Calu3 (cell line): Measurements from ENCODE around the gene ADGRL4. TPM values are rescaled to one million over a fixed set of nuclear protein-coding genes. Genes with fewer than 3 reads are reported as not detected.

Source experiments
- BruUV-seq: library from RNA; stranded (reverse); fragments of 400-500 nt; replicated peaks from 2 replicates; lab custom pipeline; 2021; lab: Mats Ljungman, UMichigan
- CTCF ChIA-PET: fragments of 300-600 bp; sonication (Branson Sonifier 250); formaldehyde crosslinking; loops from one replicate; lab custom pipeline; 2022; ENCODE audit warnings: antibody characterized with exemption; lab: Charles Lee
- DNase-seq: peaks from one replicate; pipeline ENCODE4 v3.0.0; 2022
- H3K27ac Mint-ChIP-seq: one replicate; pipeline ENCODE4 v1.8.0; 2022; ENCODE audit warnings: mixed read lengths; ENCODE audit not compliant: unreplicated experiment
- H3K27me3 Mint-ChIP-seq: one replicate; pipeline ENCODE4 v1.8.0; 2022; ENCODE audit warnings: mixed read lengths; ENCODE audit not compliant: unreplicated experiment
- H3K36me3 Mint-ChIP-seq: one replicate; pipeline ENCODE4 v1.8.0; 2022; ENCODE audit warnings: mild to moderate bottlenecking, moderate library complexity, mixed read lengths; ENCODE audit not compliant: insufficient read depth, unreplicated experiment
- H3K4me1 Mint-ChIP-seq: one replicate; pipeline ENCODE4 v1.8.0; 2022; ENCODE audit warnings: mild to moderate bottlenecking, low read depth, mixed read lengths; ENCODE audit not compliant: unreplicated experiment
- H3K4me3 Mint-ChIP-seq: one replicate; pipeline ENCODE4 v1.8.0; 2022; ENCODE audit warnings: mild to moderate bottlenecking, low read depth, moderate library complexity, mixed read lengths; ENCODE audit not compliant: unreplicated experiment
- H3K9me3 Mint-ChIP-seq: one replicate; pipeline ENCODE4 v1.8.0; 2022; ENCODE audit warnings: low read depth, mixed read lengths; ENCODE audit not compliant: unreplicated experiment
- intact Hi-C: fragments of 100-400 bp; cut with micrococcal nuclease; formaldehyde crosslinking; loops from one replicate; pipeline ENCODE4 v1.10.0; 2022; ENCODE audit not compliant: unreplicated experiment
- total RNA-seq: library from RNA; stranded (reverse); gene quantifications from 2 replicates; pipeline ENCODE4 v1.2.3, GENCODE V29; 2022
- TF ChIP-seq, protein P1 (sequence below): fragments of 200-600 bp; IDR thresholded peaks from one replicate; pipeline ENCODE4 v1.8.0; 2022; ENCODE audit warnings: antibody characterized with exemption; ENCODE audit not compliant: unreplicated experiment

ADGRL4 gene
- total RNA-seq, 1 experiment from 2014 or later, result not detected

DNA sequence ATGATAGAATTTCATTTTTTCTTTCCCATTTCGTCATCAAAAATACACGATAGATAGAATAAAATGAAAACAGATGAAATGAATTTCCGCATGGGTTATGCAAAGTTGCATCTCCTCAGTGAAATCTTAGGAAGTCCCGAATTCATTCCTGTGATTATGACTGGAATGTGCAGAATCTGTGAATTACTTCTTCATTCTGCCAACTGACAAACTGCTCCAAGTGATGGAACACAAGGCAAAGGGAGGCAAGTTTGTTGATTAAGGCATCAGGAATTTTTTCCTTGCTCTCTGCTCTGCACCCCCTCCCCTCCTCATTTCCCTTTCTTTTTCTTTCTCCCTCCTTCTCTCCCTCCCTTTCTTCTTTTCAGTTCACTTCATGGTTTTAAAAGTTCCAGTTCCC, 37.0 kb upstream of the ADGRL4 start:
- Mint-ChIP-seq H3K9me3 (no peaks in the 10 kb centered on the region), H3K4me1 (no peaks in the 10 kb centered on the region), H3K36me3 (no peaks in the 10 kb centered on the region), H3K4me3 (no peak overlapping the region), H3K27ac (no peak overlapping the region), H3K27me3 (no peaks in the 10 kb centered on the region)
- TF ChIP-seq, protein P1, sequence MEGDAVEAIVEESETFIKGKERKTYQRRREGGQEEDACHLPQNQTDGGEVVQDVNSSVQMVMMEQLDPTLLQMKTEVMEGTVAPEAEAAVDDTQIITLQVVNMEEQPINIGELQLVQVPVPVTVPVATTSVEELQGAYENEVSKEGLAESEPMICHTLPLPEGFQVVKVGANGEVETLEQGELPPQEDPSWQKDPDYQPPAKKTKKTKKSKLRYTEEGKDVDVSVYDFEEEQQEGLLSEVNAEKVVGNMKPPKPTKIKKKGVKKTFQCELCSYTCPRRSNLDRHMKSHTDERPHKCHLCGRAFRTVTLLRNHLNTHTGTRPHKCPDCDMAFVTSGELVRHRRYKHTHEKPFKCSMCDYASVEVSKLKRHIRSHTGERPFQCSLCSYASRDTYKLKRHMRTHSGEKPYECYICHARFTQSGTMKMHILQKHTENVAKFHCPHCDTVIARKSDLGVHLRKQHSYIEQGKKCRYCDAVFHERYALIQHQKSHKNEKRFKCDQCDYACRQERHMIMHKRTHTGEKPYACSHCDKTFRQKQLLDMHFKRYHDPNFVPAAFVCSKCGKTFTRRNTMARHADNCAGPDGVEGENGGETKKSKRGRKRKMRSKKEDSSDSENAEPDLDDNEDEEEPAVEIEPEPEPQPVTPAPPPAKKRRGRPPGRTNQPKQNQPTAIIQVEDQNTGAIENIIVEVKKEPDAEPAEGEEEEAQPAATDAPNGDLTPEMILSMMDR, result no peak
- BruUV-seq, result no TSS peak
- no peak for DNase-seq
- CTCF ChIA-PET, result no interaction called here
- intact Hi-C loops, result no loop called here

DNA sequence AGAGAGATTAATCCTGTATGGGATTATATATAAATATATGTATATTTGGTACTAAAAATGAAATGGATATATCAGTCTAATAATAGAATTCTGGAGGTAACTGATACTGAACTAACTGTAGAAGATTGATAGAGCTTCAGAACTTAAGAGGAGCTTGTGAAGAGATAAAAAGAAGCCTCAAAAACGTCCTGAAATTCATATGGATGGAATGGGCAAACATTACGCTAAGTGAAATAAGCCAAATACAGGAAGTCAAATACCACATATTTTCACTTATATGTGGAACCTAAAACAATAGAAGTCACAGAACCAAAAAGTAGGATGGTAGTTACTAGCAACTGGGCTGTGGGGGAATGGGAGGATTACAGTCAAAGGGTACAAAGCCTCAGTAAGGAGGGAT, 36.0 kb upstream of the ADGRL4 start:
- H3K4me3 Mint-ChIP-seq, result no peak overlapping the region
- H3K27ac Mint-ChIP-seq, result no peak overlapping the region
- H3K36me3 Mint-ChIP-seq, result no peaks in the 10 kb centered on the region
- TF ChIP-seq, protein P1, result no peak
- BruUV-seq, result no TSS peak
- no peaks in the 10 kb centered on the region for H3K27me3 Mint-ChIP-seq
- intact Hi-C loops, result no loop called here
- DNase-seq, result no peak
- peaks cover 5% of the 10 kb centered on the region for H3K9me3 Mint-ChIP-seq
- H3K4me1 Mint-ChIP-seq, result no peaks in the 10 kb centered on the region
- CTCF ChIA-PET, result no interaction called here

DNA sequence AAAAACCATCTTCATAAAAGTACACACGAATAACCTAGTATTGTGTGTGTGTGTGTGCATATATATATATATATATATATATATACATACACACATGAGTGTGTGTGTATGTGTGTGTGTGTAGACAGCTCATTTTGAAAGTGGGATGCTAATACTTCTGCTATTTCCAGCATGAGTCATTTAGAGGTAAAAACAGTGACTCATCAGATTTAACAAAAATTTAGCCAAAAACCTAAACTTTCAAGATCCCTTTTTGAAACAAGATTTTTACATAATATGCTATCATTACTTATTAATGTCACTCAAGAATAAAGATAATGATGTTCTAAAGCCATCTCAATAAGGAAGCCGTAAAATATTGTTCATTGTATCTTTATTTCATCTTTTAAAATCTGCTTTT, 35.6 kb upstream of the ADGRL4 start:
- H3K9me3 Mint-ChIP-seq, result peaks cover 6% of the 10 kb centered on the region
- no peaks in the 10 kb centered on the region for H3K27me3 Mint-ChIP-seq
- no peak overlapping the region for H3K27ac Mint-ChIP-seq
- CTCF ChIA-PET, result no interaction called here
- DNase-seq, result no peak
- H3K4me1 Mint-ChIP-seq, result no peaks in the 10 kb centered on the region
- H3K4me3 Mint-ChIP-seq, result no peak overlapping the region
- no TSS peak for BruUV-seq
- intact Hi-C loops, result no loop called here
- no peaks in the 10 kb centered on the region for H3K36me3 Mint-ChIP-seq
- TF ChIP-seq, protein P1, result no peak

DNA sequence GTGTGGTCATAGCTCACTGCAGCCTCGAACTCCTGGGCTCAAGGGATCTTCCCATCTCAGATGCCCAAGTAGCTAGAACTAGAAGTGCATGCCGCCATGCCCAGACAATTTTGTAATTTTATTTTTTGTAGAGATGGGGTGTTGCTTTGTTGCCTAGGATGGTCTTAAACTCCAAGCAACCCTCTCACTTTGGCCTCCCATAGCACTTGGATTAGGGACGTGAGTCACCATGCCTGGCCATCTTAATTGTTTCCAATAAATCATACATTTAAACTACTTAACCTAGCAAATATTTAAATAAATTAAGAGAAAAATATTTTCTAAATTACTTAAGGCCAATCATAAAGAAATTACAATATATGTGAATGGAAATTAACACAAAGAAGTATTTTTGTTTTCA, 35.1 kb upstream of the ADGRL4 start:
- no peaks in the 10 kb centered on the region for H3K27me3 Mint-ChIP-seq
- no TSS peak for BruUV-seq
- intact Hi-C loops, result no loop called here
- no peak for DNase-seq
- H3K36me3 Mint-ChIP-seq, result no peaks in the 10 kb centered on the region
- CTCF ChIA-PET, result no interaction called here
- H3K4me1 Mint-ChIP-seq, result no peaks in the 10 kb centered on the region
- H3K27ac Mint-ChIP-seq, result no peak overlapping the region
- H3K9me3 Mint-ChIP-seq, result peaks cover 6% of the 10 kb centered on the region
- no peak overlapping the region for H3K4me3 Mint-ChIP-seq
- TF ChIP-seq, protein P1, result no peak
